ENCODE measurements around the gene KRT31.

KRT31 gene

DNA sequence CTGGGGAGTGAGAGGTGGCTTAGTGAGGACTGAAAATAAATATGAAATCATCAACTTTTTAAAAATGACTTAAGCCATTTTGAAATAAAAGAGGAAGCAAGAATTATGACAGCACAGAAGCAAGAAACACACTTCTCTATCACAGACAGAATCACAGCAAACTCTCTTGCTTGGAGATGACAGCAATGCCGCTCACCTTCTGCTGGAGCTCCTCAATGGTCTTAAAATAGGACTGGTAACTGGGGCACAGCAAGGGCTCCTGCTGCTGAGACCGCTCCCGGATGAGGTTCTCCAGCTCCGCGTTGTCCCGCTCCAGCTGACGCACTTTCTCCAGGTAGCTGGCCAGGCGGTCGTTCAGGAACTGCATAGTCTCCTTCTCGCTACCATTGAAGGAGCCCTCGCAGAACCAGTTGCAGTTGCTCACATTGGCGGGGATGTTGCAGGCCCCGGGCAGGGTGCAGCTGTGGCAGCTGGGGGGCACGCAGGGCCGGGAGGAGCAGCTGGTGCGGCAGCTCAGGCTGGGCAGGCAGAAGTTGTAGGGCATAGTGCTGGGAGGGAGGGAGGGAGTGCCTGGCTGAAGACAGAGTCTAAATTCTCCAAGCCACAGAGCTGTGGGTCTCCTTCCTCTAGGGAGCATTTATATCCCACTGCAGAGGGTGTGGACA lies at the start of gene KRT31:
TSS of gene KRT31 (minus strand) at position 613 of the 665 bp plus-strand sequence. CDS start at position 544, 69 bp downstream.
- ChIA-PET CTCF (no interaction called here), POLR2A (no interaction called here)
- no peak for TF ChIP-seq CTBP1 (IDR thresholded peaks at IDR 0.05; ENCODE audit: borderline replicate concordance)
- TF ChIP-seq PKNOX1 (IDR thresholded peaks at IDR 0.05), result no peak
- no peak for TF ChIP-seq FOXK2 (IDR thresholded peaks at IDR 0.05)
- no peak for TF ChIP-seq SUZ12 (IDR thresholded peaks at IDR 0.05)
- TF ChIP-seq FOXA1 (IDR thresholded peaks at IDR 0.05), result no peak
- TF ChIP-seq LEF1 (IDR thresholded peaks at IDR 0.05; ENCODE audit: borderline replicate concordance), result no peak
- no peak for TF ChIP-seq SP1 (IDR thresholded peaks at IDR 0.05)
- no peak for TF ChIP-seq ZNF384 (IDR thresholded peaks at IDR 0.05)
- TF ChIP-seq TARDBP (IDR thresholded peaks at IDR 0.05), result no peak
- TF ChIP-seq ARNT (IDR thresholded peaks at IDR 0.05), result no peak
- TF ChIP-seq L3MBTL2 (conservative IDR thresholded peaks at IDR 0.05), result no peak
- no peak for TF ChIP-seq BHLHE40 (IDR thresholded peaks at IDR 0.05; ENCODE audit: borderline replicate concordance)
- no peak for TF ChIP-seq NFRKB (IDR thresholded peaks at IDR 0.05)
- no peak for TF ChIP-seq ELF4 (IDR thresholded peaks at IDR 0.05)
- TF ChIP-seq HDGF (IDR thresholded peaks at IDR 0.05; ENCODE audit: borderline replicate concordance), result no peak
- TF ChIP-seq FOXM1 (IDR thresholded peaks at IDR 0.05; ENCODE audit: borderline replicate concordance), result no peak
- no peak for DNase-seq (ENCODE audit: extremely low spot score)

DNA sequence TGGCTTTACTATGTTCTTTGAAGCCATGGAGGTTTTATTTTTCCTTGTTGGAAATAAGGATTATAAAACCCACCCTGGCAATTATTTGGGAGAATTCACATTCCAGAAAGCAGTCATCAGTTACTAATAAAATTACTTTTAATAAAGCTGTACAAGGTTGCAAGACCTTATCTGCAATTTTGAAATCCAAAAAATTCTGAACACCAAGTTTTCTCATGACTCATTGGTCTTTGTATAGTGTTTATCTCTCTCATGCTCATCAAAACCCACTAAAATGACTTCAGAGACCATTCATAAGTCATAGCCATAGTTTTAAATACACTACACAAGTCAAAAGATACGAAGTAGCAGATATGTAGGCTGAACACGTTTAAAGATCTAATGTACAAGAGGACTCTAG lies 49.4 kb upstream of the KRT31 start:
- no peak for TF ChIP-seq ZNF384 (IDR thresholded peaks at IDR 0.05)
- TF ChIP-seq TARDBP (IDR thresholded peaks at IDR 0.05), result no peak
- CTCF ChIA-PET, result interaction anchor here (1.0 kb wide), 1 partner anchor 216 kb away, joined by 3 read pairs; no protein-coding TSS in a partner anchor

GRCh38 chr17:41444640-41445039 lies 47.2 kb upstream of the KRT31 start:
- no peak for DNase-seq (ENCODE audit: extremely low spot score)
- no peak for TF ChIP-seq CTBP1 (IDR thresholded peaks at IDR 0.05; ENCODE audit: borderline replicate concordance)
- ChIA-PET CTCF (no interaction called here), POLR2A (no interaction called here)

More for the DNA sequence above, 49.4 kb upstream of the KRT31 start:
- POLR2A ChIA-PET, result no interaction called here
- DNase-seq (ENCODE audit: extremely low spot score), result no peak

DNA sequence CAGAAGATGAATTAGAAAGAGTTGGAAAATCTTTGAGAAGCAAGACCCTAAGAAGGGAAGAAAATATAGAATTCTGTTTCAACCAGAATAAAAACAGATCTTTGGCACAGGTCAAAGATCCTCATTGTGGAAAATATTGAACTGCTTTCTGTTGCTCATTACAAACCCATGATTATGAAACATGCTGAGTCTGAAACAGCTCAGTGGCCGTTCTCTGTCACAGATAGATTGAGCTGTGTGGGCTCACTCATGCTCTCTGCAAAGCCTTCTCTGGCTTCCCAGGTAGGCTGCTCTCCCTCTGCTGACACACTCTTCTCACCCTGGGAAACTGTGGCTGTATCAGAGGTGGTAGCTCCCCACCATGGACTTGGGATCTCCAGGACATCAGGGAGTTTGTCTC lies 46.8 kb upstream of the KRT31 start:
- no peak for DNase-seq (ENCODE audit: extremely low spot score)
- ChIA-PET CTCF (no interaction called here), POLR2A (no interaction called here)
- no peak for TF ChIP-seq ZNF384 (IDR thresholded peaks at IDR 0.05)
- no peak for TF ChIP-seq FOXK2 (IDR thresholded peaks at IDR 0.05)
- no peak for TF ChIP-seq PKNOX1 (IDR thresholded peaks at IDR 0.05)
- TF ChIP-seq NFRKB (IDR thresholded peaks at IDR 0.05), result no peak
- no peak for TF ChIP-seq HDGF (IDR thresholded peaks at IDR 0.05; ENCODE audit: borderline replicate concordance)
- no peak for TF ChIP-seq SP1 (IDR thresholded peaks at IDR 0.05)
- TF ChIP-seq FOXM1 (IDR thresholded peaks at IDR 0.05; ENCODE audit: borderline replicate concordance), result no peak
- TF ChIP-seq ELF4 (IDR thresholded peaks at IDR 0.05), result no peak
- no peak for TF ChIP-seq TARDBP (IDR thresholded peaks at IDR 0.05)
- no peak for TF ChIP-seq LEF1 (IDR thresholded peaks at IDR 0.05; ENCODE audit: borderline replicate concordance)
- no peak for TF ChIP-seq SUZ12 (IDR thresholded peaks at IDR 0.05)
- TF ChIP-seq CTBP1 (IDR thresholded peaks at IDR 0.05; ENCODE audit: borderline replicate concordance), result no peak
- no peak for TF ChIP-seq L3MBTL2 (conservative IDR thresholded peaks at IDR 0.05)
- no peak for TF ChIP-seq FOXA1 (IDR thresholded peaks at IDR 0.05)
- no peak for TF ChIP-seq BHLHE40 (IDR thresholded peaks at IDR 0.05; ENCODE audit: borderline replicate concordance)
- no peak for TF ChIP-seq ARNT (IDR thresholded peaks at IDR 0.05)

DNA sequence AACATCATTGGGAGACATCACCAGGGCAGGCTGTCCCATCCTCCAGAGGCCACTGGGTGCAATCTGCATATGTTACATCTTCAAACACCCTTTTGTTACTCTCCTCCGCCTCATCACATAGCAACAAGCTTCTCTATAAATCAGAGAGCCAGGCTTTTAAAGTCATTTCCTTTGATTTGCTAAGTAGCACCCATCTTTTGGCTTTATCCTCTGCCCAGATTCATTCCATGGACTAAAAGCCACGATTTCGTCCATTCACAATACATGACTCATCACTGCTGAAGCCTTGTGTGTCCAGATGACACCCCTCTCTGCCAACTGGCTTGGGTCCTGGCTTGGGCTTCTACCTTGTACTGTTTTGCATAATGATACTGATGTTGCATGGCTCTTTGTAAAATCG lies 45.3 kb upstream of the KRT31 start:
- no peak for DNase-seq (ENCODE audit: extremely low spot score)
- POLR2A ChIA-PET, result no interaction called here
- TF ChIP-seq SUZ12 (IDR thresholded peaks at IDR 0.05) (no peak), ZNF384 (IDR thresholded peaks at IDR 0.05) (no peak), ARNT (IDR thresholded peaks at IDR 0.05) (no peak), PKNOX1 (IDR thresholded peaks at IDR 0.05) (no peak), CTBP1 (IDR thresholded peaks at IDR 0.05; ENCODE audit: borderline replicate concordance) (no peak), TARDBP (IDR thresholded peaks at IDR 0.05) (no peak), HDGF (IDR thresholded peaks at IDR 0.05; ENCODE audit: borderline replicate concordance) (no peak), FOXM1 (IDR thresholded peaks at IDR 0.05; ENCODE audit: borderline replicate concordance) (no peak), L3MBTL2 (conservative IDR thresholded peaks at IDR 0.05) (no peak), LEF1 (IDR thresholded peaks at IDR 0.05; ENCODE audit: borderline replicate concordance) (no peak), SP1 (IDR thresholded peaks at IDR 0.05) (no peak), FOXK2 (IDR thresholded peaks at IDR 0.05) (no peak), BHLHE40 (IDR thresholded peaks at IDR 0.05; ENCODE audit: borderline replicate concordance) (no peak)
- CTCF ChIA-PET, result no interaction called here

- CTCF ChIA-PET, result no interaction called here
- no peak for DNase-seq (ENCODE audit: extremely low spot score)
- POLR2A ChIA-PET, result no interaction called here
- TF ChIP-seq ELF4 (IDR thresholded peaks at IDR 0.05) (no peak), SP1 (IDR thresholded peaks at IDR 0.05) (no peak)
Measured at GRCh38 chr17:41440531-41441033, 43.2 kb upstream of the KRT31 start, which contains the start of gene KRT38. Gene KRT38, minus strand, starts transcription at chr17:41440983. Its CDS starts 62 bp downstream, at chr17:41440921.
